Smooth muscle cell (in vitro differentiated cells): ENCODE measurements around the gene MAGI1. TPM values are rescaled to one million over a fixed set of nuclear protein-coding genes. Genes with fewer than 3 reads are reported as not detected.

Experiments used
- DNase-seq: peaks from one replicate; lab custom pipeline; 2025; ENCODE audit not compliant: unreplicated experiment; lab: John Stamatoyannopoulos, UW
- H2AFZ ChIP-seq: fragments of 200-600 bp; sonication (generic); 2 replicates; pipeline ENCODE4 v1.6.0; 2016; ENCODE audit warnings: antibody characterized with exemption, low read depth, mild to moderate bottlenecking
- H3F3A ChIP-seq: fragments of 200-600 bp; sonication (generic); 2 replicates; pipeline ENCODE4 v1.6.0; 2017; ENCODE audit warnings: antibody characterized with exemption, low read depth
- H3K27ac ChIP-seq: fragments of 200-600 bp; sonication (generic); 2 replicates; pipeline ENCODE4 v1.5.1; 2016; ENCODE audit warnings: low read depth, mild to moderate bottlenecking
- H3K27me3 ChIP-seq: fragments of 200-600 bp; sonication (generic); 2 replicates; pipeline ENCODE4 v1.6.1; 2016; ENCODE audit warnings: low read depth, mild to moderate bottlenecking
- H3K36me3 ChIP-seq: fragments of 200-600 bp; sonication (generic); 2 replicates; pipeline ENCODE4 v1.5.1; 2016; ENCODE audit warnings: low read depth
- H3K4me1 ChIP-seq: fragments of 200-600 bp; sonication (generic); 2 replicates; pipeline ENCODE4 v1.5.1; 2016; ENCODE audit warnings: low read depth
- H3K4me2 ChIP-seq: fragments of 200-600 bp; sonication (generic); 2 replicates; pipeline ENCODE4 v1.6.0; 2016; ENCODE audit warnings: mild to moderate bottlenecking
- H3K4me3 ChIP-seq: fragments of 200-600 bp; sonication (generic); 2 replicates; pipeline ENCODE4 v1.5.1; 2016; ENCODE audit warnings: mild to moderate bottlenecking
- H3K79me2 ChIP-seq: fragments of 200-600 bp; sonication (generic); 2 replicates; pipeline ENCODE4 v1.6.0; 2016; ENCODE audit warnings: low read depth, mild to moderate bottlenecking
- H3K9ac ChIP-seq: fragments of 200-600 bp; sonication (generic); 2 replicates; pipeline ENCODE4 v1.6.0; 2016; ENCODE audit warnings: low read depth
- H3K9me3 ChIP-seq: fragments of 200-600 bp; sonication (generic); replicated peaks from 2 replicates; pipeline ENCODE4 v1.5.1; 2016; ENCODE audit warnings: low read depth
- H4K20me1 ChIP-seq: fragments of 200-600 bp; sonication (generic); 2 replicates; pipeline ENCODE4 v1.6.0; 2016; ENCODE audit warnings: low read depth
- WGBS: methylation state at CpG from one replicate; pipeline ENCODE4 v1.1.7; 2016; ENCODE audit warnings: low lambda C conversion rate; 5-methylcytosine and 5-hydroxymethylcytosine counted together
- polyA plus RNA-seq: library from polyadenylated mRNA; unstranded; fragments of >200 nt; fragmentation: Nextera tagmentation; extraction: Ambion mirVana; gene quantifications from 2 replicates; pipeline ENCODE4 v1.2.1, GENCODE V29; 2016
- total RNA-seq: library from RNA; depleted of rRNA; stranded (reverse); fragments of >200 nt; gene quantifications from 2 replicates; pipeline ENCODE4 v1.2.3, GENCODE V29; 2014
- TF ChIP-seq, protein P1 (sequence below): fragments of 200-600 bp; sonication (generic); IDR thresholded peaks from 2 replicates; pipeline ENCODE4 v1.5.1; 2017; ENCODE audit warnings: borderline replicate concordance, mild to moderate bottlenecking, antibody characterized with exemption; ENCODE audit not compliant: insufficient read depth, poor library complexity, severe bottlenecking

The MAGI1 gene
- total and polyA plus RNA-seq, 2 experiments from 2014 or later: 9.9 to 23.3 TPM

- TF ChIP-seq, protein P1, sequence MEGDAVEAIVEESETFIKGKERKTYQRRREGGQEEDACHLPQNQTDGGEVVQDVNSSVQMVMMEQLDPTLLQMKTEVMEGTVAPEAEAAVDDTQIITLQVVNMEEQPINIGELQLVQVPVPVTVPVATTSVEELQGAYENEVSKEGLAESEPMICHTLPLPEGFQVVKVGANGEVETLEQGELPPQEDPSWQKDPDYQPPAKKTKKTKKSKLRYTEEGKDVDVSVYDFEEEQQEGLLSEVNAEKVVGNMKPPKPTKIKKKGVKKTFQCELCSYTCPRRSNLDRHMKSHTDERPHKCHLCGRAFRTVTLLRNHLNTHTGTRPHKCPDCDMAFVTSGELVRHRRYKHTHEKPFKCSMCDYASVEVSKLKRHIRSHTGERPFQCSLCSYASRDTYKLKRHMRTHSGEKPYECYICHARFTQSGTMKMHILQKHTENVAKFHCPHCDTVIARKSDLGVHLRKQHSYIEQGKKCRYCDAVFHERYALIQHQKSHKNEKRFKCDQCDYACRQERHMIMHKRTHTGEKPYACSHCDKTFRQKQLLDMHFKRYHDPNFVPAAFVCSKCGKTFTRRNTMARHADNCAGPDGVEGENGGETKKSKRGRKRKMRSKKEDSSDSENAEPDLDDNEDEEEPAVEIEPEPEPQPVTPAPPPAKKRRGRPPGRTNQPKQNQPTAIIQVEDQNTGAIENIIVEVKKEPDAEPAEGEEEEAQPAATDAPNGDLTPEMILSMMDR: no peak
- 90% methylated on average over 2 of the region's 2 CpGs for WGBS
- Histone ChIP-seq H3K36me3 (no peaks in the 10 kb centered on the region), H3K4me3 (no peak overlapping the region), H3K9me3 (no peaks in the 10 kb centered on the region), H3K4me1 (peaks cover 15% of the 10 kb centered on the region), H4K20me1 (peaks cover 44% of the 10 kb centered on the region), H3K79me2 (peaks cover 7% of the 10 kb centered on the region), H3K27me3 (no peaks in the 10 kb centered on the region), H3K27ac (no peak overlapping the region), H3F3A (no peaks in the 10 kb centered on the region), H2AFZ (no peak overlapping the region), H3K4me2 (no peak overlapping the region), H3K9ac (no peak overlapping the region)
- DNase-seq: no peak
Measured at GRCh38 chr3:65795166-65795565, 243.6 kb downstream of the MAGI1 start.

- H3K9me3 ChIP-seq: no peaks in the 10 kb centered on the region
- H3K9ac ChIP-seq: no peak overlapping the region
- H3K79me2 ChIP-seq: peaks cover 8% of the 10 kb centered on the region
- peak overlapping the region; percentile 52 for H3K4me2 ChIP-seq
- H3K4me1 ChIP-seq: peaks cover 15% of the 10 kb centered on the region
- 53% methylated on average over 8 of the region's 8 CpGs for WGBS
- H3K36me3 ChIP-seq: no peaks in the 10 kb centered on the region
- no peak for DNase-seq
- H3F3A ChIP-seq: no peaks in the 10 kb centered on the region
- H4K20me1 ChIP-seq: peaks cover 49% of the 10 kb centered on the region
- H2AFZ ChIP-seq: no peak overlapping the region
- H3K27ac ChIP-seq: peak overlapping the region; percentile 7
- TF ChIP-seq, protein P1: no peak
- H3K4me3 ChIP-seq: no peak overlapping the region
- no peaks in the 10 kb centered on the region for H3K27me3 ChIP-seq
Measured at GRCh38 chr3:65793495-65794200, 245.1 kb downstream of the MAGI1 start.

- Histone ChIP-seq H3K4me1 (no peaks in the 10 kb centered on the region), H3K4me2 (no peak overlapping the region), H3K79me2 (peaks cover 5% of the 10 kb centered on the region), H3K27me3 (no peaks in the 10 kb centered on the region), H3K9ac (no peak overlapping the region), H3F3A (no peaks in the 10 kb centered on the region), H2AFZ (no peak overlapping the region), H3K4me3 (no peak overlapping the region), H3K27ac (no peak overlapping the region), H3K9me3 (no peaks in the 10 kb centered on the region), H3K36me3 (no peaks in the 10 kb centered on the region), H4K20me1 (peaks cover 35% of the 10 kb centered on the region)
- 66% methylated on average over 2 of the region's 2 CpGs for WGBS
- TF ChIP-seq, protein P1: no peak
- no peak for DNase-seq
Measured at GRCh38 chr3:65788461-65788860, 250.3 kb downstream of the MAGI1 start.

GRCh38 chr3:65787827-65788226, 250.9 kb downstream of the MAGI1 start:
- no peaks in the 10 kb centered on the region for H3F3A ChIP-seq
- WGBS: 93% methylated on average over 2 of the region's 2 CpGs

More at GRCh38 chr3:65787827-65788226, 250.9 kb downstream of the MAGI1 start:
- H3K4me3 ChIP-seq: no peak overlapping the region
- peaks cover 30% of the 10 kb centered on the region for H4K20me1 ChIP-seq
- TF ChIP-seq, protein P1: no peak
- no peaks in the 10 kb centered on the region for H3K27me3 ChIP-seq
- H3K79me2 ChIP-seq: peaks cover 5% of the 10 kb centered on the region
- no peaks in the 10 kb centered on the region for H3K4me1 ChIP-seq
- H3K4me2 ChIP-seq: no peak overlapping the region
- H3K36me3 ChIP-seq: no peaks in the 10 kb centered on the region
- H3K27ac ChIP-seq: no peak overlapping the region
- H3K9ac ChIP-seq: no peak overlapping the region
- no peak overlapping the region for H2AFZ ChIP-seq
- DNase-seq: no peak
- H3K9me3 ChIP-seq: no peaks in the 10 kb centered on the region
